Measurements from ENCODE around the gene WDR20. TPM values are rescaled to one million over a fixed set of nuclear protein-coding genes. Genes with fewer than 3 reads are reported as not detected.
"Not testable (repeated sequence)": the region's sequence is repeated elsewhere in the genome, so short reads cannot be mapped to it uniquely, and the experiment has no call there.

Gene WDR20
- total RNA-seq, 1 experiment from 2014 or later = 16.9 TPM

DNA sequence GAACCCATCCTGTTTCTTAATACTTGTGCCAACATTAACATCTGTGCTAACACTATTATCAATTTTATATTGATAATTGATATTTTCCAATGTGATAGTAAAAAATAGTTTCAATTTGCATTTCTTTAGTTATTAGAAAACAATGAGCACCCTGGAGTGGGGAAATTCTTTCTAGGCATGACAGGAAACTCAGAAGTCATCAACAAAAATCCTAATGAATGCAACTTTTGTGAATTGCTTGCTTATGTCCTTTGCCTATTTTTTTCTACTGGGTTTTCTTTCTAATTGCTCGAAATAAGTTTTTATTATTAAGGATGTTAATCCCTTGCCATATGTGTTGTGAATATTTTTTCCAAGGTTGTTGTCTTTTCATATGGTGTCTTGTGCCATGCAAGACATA, 18.1 kb upstream of the WDR20 start:
- H3K27ac ChIP-seq (ENCODE audit: low read length) = no peak overlapping the region
- no peak overlapping the region for H3K4me3 ChIP-seq (ENCODE audit: low read length)
- no peaks in the 10 kb centered on the region for H3K36me3 ChIP-seq (ENCODE audit: insufficient read depth, low read length)
- H3K27me3 ChIP-seq (ENCODE audit: low read length) = no peaks in the 10 kb centered on the region
- no peak overlapping the region for H3K4me2 ChIP-seq (ENCODE audit: low read depth, low read length, poor library complexity, severe bottlenecking)
- H3K9me3 ChIP-seq (ENCODE audit: low read length) = no peaks in the 10 kb centered on the region
- no peaks in the 10 kb centered on the region for H3K4me1 ChIP-seq (ENCODE audit: low read length)
- H3K79me2 ChIP-seq (ENCODE audit: low read length) = no peaks in the 10 kb centered on the region
- H2AFZ ChIP-seq (ENCODE audit: low read length) = no peak overlapping the region
- H3K9ac ChIP-seq (ENCODE audit: low read length) = no peak overlapping the region
- H4K20me1 ChIP-seq (ENCODE audit: insufficient read depth, low read depth, low read length) = no peaks in the 10 kb centered on the region
- no peak for DNase-seq
- H3K9me2 ChIP-seq (replicated peaks; ENCODE audit: insufficient read depth, low read length) = no peaks in the 10 kb centered on the region

- Histone ChIP-seq H3K9me3 (ENCODE audit: low read length) (no peaks in the 10 kb centered on the region), H3K9ac (ENCODE audit: low read length) (no peak overlapping the region), H3K9me2 (replicated peaks; ENCODE audit: insufficient read depth, low read length) (no peaks in the 10 kb centered on the region), H3K4me1 (ENCODE audit: low read length) (no peaks in the 10 kb centered on the region), H2AFZ (ENCODE audit: low read length) (no peak overlapping the region), H4K20me1 (ENCODE audit: insufficient read depth, low read depth, low read length) (no peaks in the 10 kb centered on the region), H3K79me2 (ENCODE audit: low read length) (no peaks in the 10 kb centered on the region), H3K4me3 (ENCODE audit: low read length) (no peak overlapping the region), H3K4me2 (ENCODE audit: low read depth, low read length, poor library complexity, severe bottlenecking) (no peak overlapping the region), H3K27ac (ENCODE audit: low read length) (no peak overlapping the region), H3K27me3 (ENCODE audit: low read length) (no peaks in the 10 kb centered on the region), H3K36me3 (ENCODE audit: insufficient read depth, low read length) (no peaks in the 10 kb centered on the region)
- no peak for DNase-seq
Measured at GRCh38 chr14:102124419-102124818, 15.3 kb upstream of the WDR20 start.

- no peak overlapping the region for H3K9ac ChIP-seq (ENCODE audit: low read length)
- H2AFZ ChIP-seq (ENCODE audit: low read length) = no peak overlapping the region
- no peak overlapping the region for H3K27ac ChIP-seq (ENCODE audit: low read length)
- no peaks in the 10 kb centered on the region for H3K4me1 ChIP-seq (ENCODE audit: low read length)
- H3K4me2 ChIP-seq (ENCODE audit: low read depth, low read length, poor library complexity, severe bottlenecking) = no peak overlapping the region
- no peak for DNase-seq
- H3K9me2 ChIP-seq (replicated peaks; ENCODE audit: insufficient read depth, low read length) = no peaks in the 10 kb centered on the region
- H4K20me1 ChIP-seq (ENCODE audit: insufficient read depth, low read depth, low read length) = no peaks in the 10 kb centered on the region
- no peak overlapping the region for H3K4me3 ChIP-seq (ENCODE audit: low read length)
- H3K79me2 ChIP-seq (ENCODE audit: low read length) = no peaks in the 10 kb centered on the region
- H3K27me3 ChIP-seq (ENCODE audit: low read length) = no peaks in the 10 kb centered on the region
- no peaks in the 10 kb centered on the region for H3K9me3 ChIP-seq (ENCODE audit: low read length)
- H3K36me3 ChIP-seq (ENCODE audit: insufficient read depth, low read length) = no peaks in the 10 kb centered on the region
Measured at GRCh38 chr14:102125546-102125945, 14.2 kb upstream of the WDR20 start.

DNA sequence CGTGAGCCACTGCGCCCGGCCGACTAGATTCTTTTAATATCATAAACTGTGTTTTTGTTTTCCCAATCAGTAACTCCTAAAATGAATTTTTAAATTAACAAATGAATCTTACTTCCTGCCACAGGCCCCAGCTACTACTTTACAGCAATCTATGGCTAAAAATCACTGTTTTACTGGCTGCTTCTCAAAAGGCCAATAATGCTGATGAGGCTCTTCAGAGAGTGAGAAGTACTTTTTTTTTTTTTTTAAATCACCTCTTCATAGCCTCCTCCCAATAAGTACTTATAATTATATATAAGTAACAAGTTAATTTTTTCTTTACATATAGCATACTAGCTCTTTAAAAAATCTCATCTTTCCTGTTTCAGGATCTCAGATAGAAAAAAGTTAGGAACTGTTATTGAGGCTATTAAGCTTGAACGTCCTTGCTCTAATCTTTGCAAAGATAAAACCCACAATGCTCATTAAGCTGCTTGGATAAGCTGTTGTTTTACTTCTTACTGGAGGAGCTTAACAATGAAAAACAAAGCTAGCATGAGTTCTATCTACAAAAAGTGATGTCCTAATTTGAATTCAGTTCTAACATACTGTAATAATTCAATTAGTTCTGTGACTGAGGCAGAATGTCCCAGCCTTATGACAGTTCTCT, 12.8 kb upstream of the WDR20 start:
- Histone ChIP-seq H2AFZ (ENCODE audit: low read length) (no peak overlapping the region), H3K4me3 (ENCODE audit: low read length) (no peak overlapping the region), H3K36me3 (ENCODE audit: insufficient read depth, low read length) (no peaks in the 10 kb centered on the region), H3K9me2 (replicated peaks; ENCODE audit: insufficient read depth, low read length) (no peaks in the 10 kb centered on the region), H3K9me3 (ENCODE audit: low read length) (no peaks in the 10 kb centered on the region), H3K4me1 (ENCODE audit: low read length) (no peaks in the 10 kb centered on the region), H3K79me2 (ENCODE audit: low read length) (no peaks in the 10 kb centered on the region), H3K4me2 (ENCODE audit: low read depth, low read length, poor library complexity, severe bottlenecking) (no peak overlapping the region), H4K20me1 (ENCODE audit: insufficient read depth, low read depth, low read length) (no peaks in the 10 kb centered on the region), H3K27me3 (ENCODE audit: low read length) (no peaks in the 10 kb centered on the region), H3K27ac (ENCODE audit: low read length) (no peak overlapping the region), H3K9ac (ENCODE audit: low read length) (no peak overlapping the region)
- no peak for DNase-seq

DNA sequence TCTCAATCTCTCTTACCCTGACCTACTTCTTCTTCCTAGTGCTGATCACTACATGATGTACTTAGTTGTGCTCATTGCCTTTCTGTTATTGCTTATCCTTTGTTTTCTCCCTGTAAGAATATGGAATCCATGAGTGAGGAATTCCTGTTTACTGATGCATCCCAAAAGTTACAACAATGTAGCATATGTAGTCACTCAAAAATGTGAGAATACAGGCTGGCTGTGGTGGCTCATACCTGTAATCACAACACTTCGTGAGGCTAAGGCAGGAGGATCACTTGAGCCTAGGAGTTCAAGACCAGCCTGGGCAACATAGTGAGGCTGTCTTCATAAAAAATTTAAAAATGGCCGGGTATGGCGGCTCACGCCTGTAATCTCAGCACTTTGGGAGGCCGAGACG, 8.0 kb upstream of the WDR20 start:
- H2AFZ ChIP-seq (ENCODE audit: low read length) = no peak overlapping the region
- H3K4me2 ChIP-seq (ENCODE audit: low read depth, low read length, poor library complexity, severe bottlenecking) = no peak overlapping the region
- H3K27ac ChIP-seq (ENCODE audit: low read length) = no peak overlapping the region
- DNase-seq = no peak
- no peaks in the 10 kb centered on the region for H3K36me3 ChIP-seq (ENCODE audit: insufficient read depth, low read length)
- no peak overlapping the region for H3K9ac ChIP-seq (ENCODE audit: low read length)
- H3K27me3 ChIP-seq (ENCODE audit: low read length) = no peaks in the 10 kb centered on the region
- no peaks in the 10 kb centered on the region for H3K79me2 ChIP-seq (ENCODE audit: low read length)
- H3K9me2 ChIP-seq (replicated peaks; ENCODE audit: insufficient read depth, low read length) = no peaks in the 10 kb centered on the region
- H3K4me1 ChIP-seq (ENCODE audit: low read length) = no peaks in the 10 kb centered on the region
- no peaks in the 10 kb centered on the region for H4K20me1 ChIP-seq (ENCODE audit: insufficient read depth, low read depth, low read length)
- no peaks in the 10 kb centered on the region for H3K9me3 ChIP-seq (ENCODE audit: low read length)
- H3K4me3 ChIP-seq (ENCODE audit: low read length) = no peak overlapping the region

DNA sequence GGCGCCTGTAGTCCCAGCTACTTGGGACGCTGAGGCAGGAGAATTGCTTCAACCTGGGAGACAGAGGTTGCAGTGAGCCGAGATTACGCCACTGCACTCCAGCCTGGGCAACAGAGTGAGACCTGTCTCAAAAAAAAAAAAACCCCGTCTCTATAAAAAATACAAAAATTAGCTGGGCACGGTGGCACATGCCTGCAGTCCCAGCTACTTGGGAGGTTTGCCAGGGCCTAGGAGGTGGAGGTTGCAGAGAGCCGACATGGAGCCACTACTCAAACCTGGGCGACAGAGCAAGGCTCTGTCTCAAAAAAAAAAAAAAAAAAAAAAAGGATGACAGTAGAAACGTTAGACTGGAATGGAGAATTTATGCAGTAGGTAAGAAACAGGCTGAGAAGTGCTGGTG, 5.7 kb upstream of the WDR20 start:
- H3K4me1 ChIP-seq (ENCODE audit: low read length); H3K27me3 ChIP-seq (ENCODE audit: low read length); H3K27ac ChIP-seq (ENCODE audit: low read length); H3K4me2 ChIP-seq (ENCODE audit: low read depth, low read length, poor library complexity, severe bottlenecking); DNase-seq; H3K79me2 ChIP-seq (ENCODE audit: low read length); H3K36me3 ChIP-seq (ENCODE audit: insufficient read depth, low read length); H3K9me2 ChIP-seq (replicated peaks; ENCODE audit: insufficient read depth, low read length); H3K9me3 ChIP-seq (ENCODE audit: low read length); H2AFZ ChIP-seq (ENCODE audit: low read length); H3K9ac ChIP-seq (ENCODE audit: low read length); H3K4me3 ChIP-seq (ENCODE audit: low read length); H4K20me1 ChIP-seq (ENCODE audit: insufficient read depth, low read depth, low read length): not testable (repeated sequence)

DNA sequence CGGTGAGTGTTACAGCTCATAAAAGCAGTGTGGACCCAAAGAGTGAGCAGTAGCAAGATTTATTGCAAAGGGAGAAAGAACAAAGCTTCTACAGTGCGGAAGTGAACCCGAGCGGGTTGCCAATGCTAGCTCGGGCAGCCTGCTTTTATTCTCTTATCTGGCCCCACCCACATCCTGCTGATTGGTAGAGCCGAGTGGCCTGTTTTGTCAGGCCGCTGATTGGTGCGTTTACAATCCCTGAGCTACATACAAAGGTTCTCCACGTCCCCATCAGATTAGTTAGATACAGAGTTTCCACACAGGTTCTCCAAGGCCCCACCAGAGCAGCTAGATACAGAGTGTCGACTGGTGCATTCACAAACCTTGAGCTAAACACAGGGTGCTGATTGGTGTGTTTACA, 5.0 kb upstream of the WDR20 start:
- not testable (repeated sequence) for H3K4me2 ChIP-seq (ENCODE audit: low read depth, low read length, poor library complexity, severe bottlenecking); H3K4me3 ChIP-seq (ENCODE audit: low read length); H3K4me1 ChIP-seq (ENCODE audit: low read length); H3K36me3 ChIP-seq (ENCODE audit: insufficient read depth, low read length); H3K9ac ChIP-seq (ENCODE audit: low read length); H4K20me1 ChIP-seq (ENCODE audit: insufficient read depth, low read depth, low read length); H3K79me2 ChIP-seq (ENCODE audit: low read length); H3K27me3 ChIP-seq (ENCODE audit: low read length); H2AFZ ChIP-seq (ENCODE audit: low read length); H3K9me2 ChIP-seq (replicated peaks; ENCODE audit: insufficient read depth, low read length); H3K9me3 ChIP-seq (ENCODE audit: low read length); DNase-seq; H3K27ac ChIP-seq (ENCODE audit: low read length)

DNA sequence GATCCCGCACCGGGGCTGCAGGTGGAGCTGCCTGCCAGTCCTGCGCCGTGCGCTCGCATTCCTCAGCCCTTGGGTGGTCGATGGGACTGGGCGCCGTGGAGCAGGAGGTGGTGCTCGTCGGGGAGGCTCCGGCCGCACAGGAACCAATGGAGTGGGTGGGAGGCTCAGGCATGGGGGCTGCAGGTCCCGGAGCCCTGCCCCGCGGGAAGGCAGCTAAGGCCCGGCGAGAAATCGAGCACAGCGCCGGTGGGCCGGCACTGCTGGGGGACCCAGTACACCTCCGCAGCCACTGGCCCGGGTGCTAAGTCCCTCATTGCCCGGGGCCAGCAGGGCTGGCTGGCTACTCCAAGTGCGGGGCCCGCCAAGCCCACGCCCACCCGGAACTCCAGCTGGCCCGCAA, 4.2 kb upstream of the WDR20 start:
- H3K4me1 ChIP-seq (ENCODE audit: low read length); H3K36me3 ChIP-seq (ENCODE audit: insufficient read depth, low read length); H3K4me2 ChIP-seq (ENCODE audit: low read depth, low read length, poor library complexity, severe bottlenecking); H3K27me3 ChIP-seq (ENCODE audit: low read length); H3K4me3 ChIP-seq (ENCODE audit: low read length); H3K27ac ChIP-seq (ENCODE audit: low read length); H2AFZ ChIP-seq (ENCODE audit: low read length); H4K20me1 ChIP-seq (ENCODE audit: insufficient read depth, low read depth, low read length); H3K9me3 ChIP-seq (ENCODE audit: low read length); H3K9ac ChIP-seq (ENCODE audit: low read length); H3K9me2 ChIP-seq (replicated peaks; ENCODE audit: insufficient read depth, low read length); DNase-seq: not testable (repeated sequence)
- H3K79me2 ChIP-seq (ENCODE audit: low read length) = peaks cover 15% of the 10 kb centered on the region

DNA sequence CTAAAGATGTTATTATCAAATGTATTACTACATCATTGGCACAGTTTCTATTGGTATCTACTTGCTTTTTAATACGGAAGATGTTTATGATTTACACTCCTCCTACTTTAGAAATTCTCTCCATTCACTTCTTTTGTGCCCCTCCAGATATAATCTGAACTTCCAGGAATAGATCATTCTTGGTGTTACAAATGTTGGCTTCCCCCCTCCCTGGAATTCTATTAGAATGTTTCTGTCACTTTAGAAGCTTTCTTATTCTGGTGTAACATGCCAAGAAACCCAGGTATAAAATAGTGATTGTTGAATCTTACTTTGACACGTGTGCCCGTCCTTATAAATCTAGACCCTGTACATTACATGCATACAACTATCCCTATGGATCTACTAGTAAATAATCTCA, 1.2 kb upstream of the WDR20 start:
- Histone ChIP-seq H3K4me2 (ENCODE audit: low read depth, low read length, poor library complexity, severe bottlenecking) (peak overlapping the region; percentile 87), H3K79me2 (ENCODE audit: low read length) (peaks cover 45% of the 10 kb centered on the region), H3K9me3 (ENCODE audit: low read length) (no peaks in the 10 kb centered on the region), H3K27ac (ENCODE audit: low read length) (peak overlapping the region; percentile 28; the same call in 1 of the 2 replicates), H3K4me1 (ENCODE audit: low read length) (peaks cover 23% of the 10 kb centered on the region), H3K4me3 (ENCODE audit: low read length) (peak overlapping the region; percentile 90), H3K9ac (ENCODE audit: low read length) (peak overlapping the region; percentile 71), H3K27me3 (ENCODE audit: low read length) (no peaks in the 10 kb centered on the region), H2AFZ (ENCODE audit: low read length) (peak overlapping the region; percentile 85), H4K20me1 (ENCODE audit: insufficient read depth, low read depth, low read length) (no peaks in the 10 kb centered on the region), H3K36me3 (ENCODE audit: insufficient read depth, low read length) (no peaks in the 10 kb centered on the region), H3K9me2 (replicated peaks; ENCODE audit: insufficient read depth, low read length) (no peaks in the 10 kb centered on the region)
- peak; percentile 47 for DNase-seq

All from Karpas-422 (cell line).